GM12878 (cell line): ENCODE results near the gene GNG3. TPM values are rescaled to one million over a fixed set of nuclear protein-coding genes. Genes with fewer than 3 reads are reported as not detected.

Source experiments
- EGR1 ChIP-seq, 2 experiments: IDR thresholded peaks; 1 replicate in 1 of 2; 2 replicates in 1 of 2; pipeline ENCODE4 v1.6.1; 2011 to 2012; ENCODE audit warnings: low read depth in 2 of 2, low read length in 2 of 2, borderline replicate concordance in 1 of 2, mild to moderate bottlenecking in 1 of 2, moderate library complexity in 1 of 2
- NFIC ChIP-seq: IDR thresholded peaks from 2 replicates; pipeline ENCODE4 v1.6.1; 2012; ENCODE audit warnings: low read depth, mild to moderate bottlenecking, inconsistent platforms, low read length, moderate library complexity
- polyA plus RNA-seq, 11 experiments: library from polyadenylated mRNA; depleted of rRNA in 4 of 11; unstranded in 6 of 11; stranded (reverse) in 5 of 11; fragments of >200 nt; fragmentation: Nextera tagmentation in 4 of 11; fragmentation: Illumina TruSeq in 1 of 11; extraction: Ambion mirVana in 4 of 11; extraction: Trizol in 1 of 11; gene quantifications; 1 replicate in 1 of 11; 2 replicates in 10 of 11; pipeline versions ENCODE4 v1.2.1 to v1.2.3, GENCODE V29; 2011 to 2016; ENCODE audit warnings: inconsistent platforms in 2 of 11, missing spikeins in 2 of 11, low read depth in 1 of 11
- small RNA-seq: library from RNA; depleted of rRNA; stranded (forward); fragments of <200 nt; gene quantifications from one replicate; pipeline ENCODE3, GENCODE V24; 2014
- total RNA-seq, 4 experiments: library from RNA; depleted of rRNA in 3 of 4; stranded (reverse); fragments of >200 nt in 3 of 4; fragmentation: Illumina TruSeq in 1 of 4; extraction: Trizol in 1 of 4; gene quantifications; 2 replicates each; pipeline versions ENCODE4 v1.2.1 to v1.2.3, GENCODE V29; 2013 to 2021
- TF ChIP-seq, protein P1 (sequence below): fragments of 450-650 bp; formaldehyde crosslinking; IDR thresholded peaks from 2 replicates; pipeline ENCODE4 v1.4.0; 2020; ENCODE audit warnings: mild to moderate bottlenecking, moderate library complexity
- TF ChIP-seq, protein P2 (sequence below): fragments of 450-650 bp; IDR thresholded peaks from 2 replicates; pipeline ENCODE4 v1.6.1; 2017; ENCODE audit warnings: mild to moderate bottlenecking

The GNG3 gene
- total and polyA plus RNA-seq, 10 of the 15 experiments (the other 5 are each of a cell fraction or from before 2014, with no cell fraction given), result 0.27 to 0.83 (median 0.57) TPM; not detected in 5

GRCh38 chr11:62757846-62758788 is 50.6 kb downstream of the GNG3 start (continued):
- TF ChIP-seq, protein P1, sequence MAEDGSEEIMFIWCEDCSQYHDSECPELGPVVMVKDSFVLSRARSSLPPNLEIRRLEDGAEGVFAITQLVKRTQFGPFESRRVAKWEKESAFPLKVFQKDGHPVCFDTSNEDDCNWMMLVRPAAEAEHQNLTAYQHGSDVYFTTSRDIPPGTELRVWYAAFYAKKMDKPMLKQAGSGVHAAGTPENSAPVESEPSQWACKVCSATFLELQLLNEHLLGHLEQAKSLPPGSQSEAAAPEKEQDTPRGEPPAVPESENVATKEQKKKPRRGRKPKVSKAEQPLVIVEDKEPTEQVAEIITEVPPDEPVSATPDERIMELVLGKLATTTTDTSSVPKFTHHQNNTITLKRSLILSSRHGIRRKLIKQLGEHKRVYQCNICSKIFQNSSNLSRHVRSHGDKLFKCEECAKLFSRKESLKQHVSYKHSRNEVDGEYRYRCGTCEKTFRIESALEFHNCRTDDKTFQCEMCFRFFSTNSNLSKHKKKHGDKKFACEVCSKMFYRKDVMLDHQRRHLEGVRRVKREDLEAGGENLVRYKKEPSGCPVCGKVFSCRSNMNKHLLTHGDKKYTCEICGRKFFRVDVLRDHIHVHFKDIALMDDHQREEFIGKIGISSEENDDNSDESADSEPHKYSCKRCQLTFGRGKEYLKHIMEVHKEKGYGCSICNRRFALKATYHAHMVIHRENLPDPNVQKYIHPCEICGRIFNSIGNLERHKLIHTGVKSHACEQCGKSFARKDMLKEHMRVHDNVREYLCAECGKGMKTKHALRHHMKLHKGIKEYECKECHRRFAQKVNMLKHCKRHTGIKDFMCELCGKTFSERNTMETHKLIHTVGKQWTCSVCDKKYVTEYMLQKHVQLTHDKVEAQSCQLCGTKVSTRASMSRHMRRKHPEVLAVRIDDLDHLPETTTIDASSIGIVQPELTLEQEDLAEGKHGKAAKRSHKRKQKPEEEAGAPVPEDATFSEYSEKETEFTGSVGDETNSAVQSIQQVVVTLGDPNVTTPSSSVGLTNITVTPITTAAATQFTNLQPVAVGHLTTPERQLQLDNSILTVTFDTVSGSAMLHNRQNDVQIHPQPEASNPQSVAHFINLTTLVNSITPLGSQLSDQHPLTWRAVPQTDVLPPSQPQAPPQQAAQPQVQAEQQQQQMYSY (CRISPR knock-in tag), result no peak
- TF ChIP-seq NFIC, result no peak
- TF ChIP-seq EGR1 (IDR thresholded peaks at IDR 0.05; ENCODE audit: borderline replicate concordance in 1 of 2, low read depth in 2 of 2, low read length in 2 of 2), result no peak
- TF ChIP-seq, protein P2, sequence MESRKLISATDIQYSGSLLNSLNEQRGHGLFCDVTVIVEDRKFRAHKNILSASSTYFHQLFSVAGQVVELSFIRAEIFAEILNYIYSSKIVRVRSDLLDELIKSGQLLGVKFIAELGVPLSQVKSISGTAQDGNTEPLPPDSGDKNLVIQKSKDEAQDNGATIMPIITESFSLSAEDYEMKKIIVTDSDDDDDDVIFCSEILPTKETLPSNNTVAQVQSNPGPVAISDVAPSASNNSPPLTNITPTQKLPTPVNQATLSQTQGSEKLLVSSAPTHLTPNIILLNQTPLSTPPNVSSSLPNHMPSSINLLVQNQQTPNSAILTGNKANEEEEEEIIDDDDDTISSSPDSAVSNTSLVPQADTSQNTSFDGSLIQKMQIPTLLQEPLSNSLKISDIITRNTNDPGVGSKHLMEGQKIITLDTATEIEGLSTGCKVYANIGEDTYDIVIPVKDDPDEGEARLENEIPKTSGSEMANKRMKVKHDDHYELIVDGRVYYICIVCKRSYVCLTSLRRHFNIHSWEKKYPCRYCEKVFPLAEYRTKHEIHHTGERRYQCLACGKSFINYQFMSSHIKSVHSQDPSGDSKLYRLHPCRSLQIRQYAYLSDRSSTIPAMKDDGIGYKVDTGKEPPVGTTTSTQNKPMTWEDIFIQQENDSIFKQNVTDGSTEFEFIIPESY, result no peak

Small RNAs within 50 kb of the gene (small RNA-seq; reads per million reads assigned to genes)
- not detected for gene SNORA57

Other genes starting within 250 kb of the GNG3 start
Only the 7 nearest of the 29 such genes appear.
- 16.3 and 18.2 TPM in 2 replicates for gene UQCC3, start 36.0 kb upstream of the GNG3 start, total RNA-seq (2014; rRNA removed)
- 3.6 and 4.6 TPM in 2 replicates for gene UQCC3, start 36.0 kb upstream of the GNG3 start, total RNA-seq (2014; rRNA removed; fragmentation: Illumina TruSeq; extraction: Trizol)
- 9.4 and 10.5 TPM in 2 replicates for gene UQCC3, start 36.0 kb upstream of the GNG3 start, total RNA-seq (2021)
- gene UQCC3, start 36.0 kb upstream of the GNG3 start, polyA plus RNA-seq (2011; rRNA removed), result 2.6 and 5.9 TPM in 2 replicates
- 0.35 and 1.3 TPM in 2 replicates for gene UQCC3, start 36.0 kb upstream of the GNG3 start, polyA plus RNA-seq (2014; fragmentation: Illumina TruSeq; extraction: Trizol)
- 1 to 10 TPM; 2.0 to 4.6 TPM for gene UQCC3, start 36.0 kb upstream of the GNG3 start, polyA plus RNA-seq (2014; fragmentation: Nextera tagmentation; extraction: Ambion mirVana)
- 15.5 and 21.4 TPM in 2 replicates for gene UQCC3, start 36.0 kb upstream of the GNG3 start, polyA plus RNA-seq (2014; rRNA removed)
- 10 to 100 TPM; 18.1 to 20.5 TPM for gene UQCC3, start 36.0 kb upstream of the GNG3 start, polyA plus RNA-seq (2016; fragmentation: Nextera tagmentation; extraction: Ambion mirVana)
- gene LBHD1, start 35.4 kb upstream of the GNG3 start, total RNA-seq (2014; rRNA removed), result 8.1 and 9.4 TPM in 2 replicates
- gene LBHD1, start 35.4 kb upstream of the GNG3 start, total RNA-seq (2014; rRNA removed; fragmentation: Illumina TruSeq; extraction: Trizol), result 7.6 and 8.7 TPM in 2 replicates
- 12.0 and 12.6 TPM in 2 replicates for gene LBHD1, start 35.4 kb upstream of the GNG3 start, total RNA-seq (2021)
- gene LBHD1, start 35.4 kb upstream of the GNG3 start, polyA plus RNA-seq (2011; rRNA removed), result 6.0 and 6.2 TPM in 2 replicates
- 7.2 and 8.7 TPM in 2 replicates for gene LBHD1, start 35.4 kb upstream of the GNG3 start, polyA plus RNA-seq (2014; fragmentation: Illumina TruSeq; extraction: Trizol)
- gene LBHD1, start 35.4 kb upstream of the GNG3 start, polyA plus RNA-seq (2014; fragmentation: Nextera tagmentation; extraction: Ambion mirVana), result 1 to 10 TPM in 1 of 2 experiments, under 1 TPM in 1; 0.79 to 2.4 TPM
- 11.0 and 12.0 TPM in 2 replicates for gene LBHD1, start 35.4 kb upstream of the GNG3 start, polyA plus RNA-seq (2014; rRNA removed)
- gene LBHD1, start 35.4 kb upstream of the GNG3 start, polyA plus RNA-seq (2016; fragmentation: Nextera tagmentation; extraction: Ambion mirVana), result 1 to 10 TPM; 5.8 to 7.6 TPM
- 119 and 120 TPM in 2 replicates for gene UBXN1, start 28.6 kb upstream of the GNG3 start, total RNA-seq (2014; rRNA removed)
- 93.7 and 105 TPM in 2 replicates for gene UBXN1, start 28.6 kb upstream of the GNG3 start, total RNA-seq (2014; rRNA removed; fragmentation: Illumina TruSeq; extraction: Trizol)
- 122 and 127 TPM in 2 replicates for gene UBXN1, start 28.6 kb upstream of the GNG3 start, total RNA-seq (2021)
- gene UBXN1, start 28.6 kb upstream of the GNG3 start, polyA plus RNA-seq (2011; rRNA removed), result 49.2 and 70.8 TPM in 2 replicates
- gene UBXN1, start 28.6 kb upstream of the GNG3 start, polyA plus RNA-seq (2014; fragmentation: Illumina TruSeq; extraction: Trizol), result 52.0 and 117 TPM in 2 replicates
- 10 to 100 TPM in 1 of 2 experiments, 1 to 10 TPM in 1; 7.0 to 20.7 TPM for gene UBXN1, start 28.6 kb upstream of the GNG3 start, polyA plus RNA-seq (2014; fragmentation: Nextera tagmentation; extraction: Ambion mirVana)
- 162 and 173 TPM in 2 replicates for gene UBXN1, start 28.6 kb upstream of the GNG3 start, polyA plus RNA-seq (2014; rRNA removed)
- 100 to 1,000 TPM; 101 to 108 TPM for gene UBXN1, start 28.6 kb upstream of the GNG3 start, polyA plus RNA-seq (2016; fragmentation: Nextera tagmentation; extraction: Ambion mirVana)
- 0.05 and 0.06 TPM in 2 replicates for gene LRRN4CL, start 18.1 kb upstream of the GNG3 start, total RNA-seq (2014; rRNA removed)
- gene LRRN4CL, start 18.1 kb upstream of the GNG3 start, total RNA-seq (2014; rRNA removed; fragmentation: Illumina TruSeq; extraction: Trizol), result not detected in 2 replicates
- gene LRRN4CL, start 18.1 kb upstream of the GNG3 start, total RNA-seq (2021), result not detected in 2 replicates
- gene LRRN4CL, start 18.1 kb upstream of the GNG3 start, polyA plus RNA-seq (2011; rRNA removed), result not detected in 2 replicates
- gene LRRN4CL, start 18.1 kb upstream of the GNG3 start, polyA plus RNA-seq (2014; fragmentation: Illumina TruSeq; extraction: Trizol), result 0.01 TPM in 1 of 2 replicates, not detected in the other
- gene LRRN4CL, start 18.1 kb upstream of the GNG3 start, polyA plus RNA-seq (2014; fragmentation: Nextera tagmentation; extraction: Ambion mirVana), result not detected
- not detected in 2 replicates for gene LRRN4CL, start 18.1 kb upstream of the GNG3 start, polyA plus RNA-seq (2014; rRNA removed)
- not detected for gene LRRN4CL, start 18.1 kb upstream of the GNG3 start, polyA plus RNA-seq (2016; fragmentation: Nextera tagmentation; extraction: Ambion mirVana)
- gene BSCL2, start 252 bp upstream of the GNG3 start, total RNA-seq (2014; rRNA removed), result 21.7 and 24.3 TPM in 2 replicates
- gene BSCL2, start 252 bp upstream of the GNG3 start, total RNA-seq (2014; rRNA removed; fragmentation: Illumina TruSeq; extraction: Trizol), result 20.3 and 21.5 TPM in 2 replicates
- gene BSCL2, start 252 bp upstream of the GNG3 start, total RNA-seq (2021), result 22.9 and 28.9 TPM in 2 replicates
- 7.6 and 16.5 TPM in 2 replicates for gene BSCL2, start 252 bp upstream of the GNG3 start, polyA plus RNA-seq (2011; rRNA removed)
- 10.6 and 17.1 TPM in 2 replicates for gene BSCL2, start 252 bp upstream of the GNG3 start, polyA plus RNA-seq (2014; fragmentation: Illumina TruSeq; extraction: Trizol)
- gene BSCL2, start 252 bp upstream of the GNG3 start, polyA plus RNA-seq (2014; fragmentation: Nextera tagmentation; extraction: Ambion mirVana), result 10 to 100 TPM; 12.3 to 34.4 TPM
- 21.9 and 24.2 TPM in 2 replicates for gene BSCL2, start 252 bp upstream of the GNG3 start, polyA plus RNA-seq (2014; rRNA removed)
- 10 to 100 TPM; 55.7 to 57.9 TPM for gene BSCL2, start 252 bp upstream of the GNG3 start, polyA plus RNA-seq (2016; fragmentation: Nextera tagmentation; extraction: Ambion mirVana)
- gene HNRNPUL2, start 19.8 kb downstream of the GNG3 start, total RNA-seq (2014; rRNA removed), result 6.6 and 8.8 TPM in 2 replicates
- gene HNRNPUL2, start 19.8 kb downstream of the GNG3 start, total RNA-seq (2014; rRNA removed; fragmentation: Illumina TruSeq; extraction: Trizol), result 21.1 and 22.7 TPM in 2 replicates
- 47.9 and 50.5 TPM in 2 replicates for gene HNRNPUL2, start 19.8 kb downstream of the GNG3 start, total RNA-seq (2021)
- 23.7 and 29.8 TPM in 2 replicates for gene HNRNPUL2, start 19.8 kb downstream of the GNG3 start, polyA plus RNA-seq (2011; rRNA removed)
- 72.2 and 73.7 TPM in 2 replicates for gene HNRNPUL2, start 19.8 kb downstream of the GNG3 start, polyA plus RNA-seq (2014; fragmentation: Illumina TruSeq; extraction: Trizol)
- 1 to 10 TPM; 1.6 to 7.4 TPM for gene HNRNPUL2, start 19.8 kb downstream of the GNG3 start, polyA plus RNA-seq (2014; fragmentation: Nextera tagmentation; extraction: Ambion mirVana)
- gene HNRNPUL2, start 19.8 kb downstream of the GNG3 start, polyA plus RNA-seq (2014; rRNA removed), result 39.9 and 43.9 TPM in 2 replicates
- gene HNRNPUL2, start 19.8 kb downstream of the GNG3 start, polyA plus RNA-seq (2016; fragmentation: Nextera tagmentation; extraction: Ambion mirVana), result 1 to 10 TPM; 2.6 to 2.7 TPM
- 51.6 and 55.5 TPM in 2 replicates for gene TTC9C, start 20.8 kb downstream of the GNG3 start, total RNA-seq (2014; rRNA removed)
- gene TTC9C, start 20.8 kb downstream of the GNG3 start, total RNA-seq (2014; rRNA removed; fragmentation: Illumina TruSeq; extraction: Trizol), result 45.3 and 52.5 TPM in 2 replicates
- gene TTC9C, start 20.8 kb downstream of the GNG3 start, total RNA-seq (2021), result 40.4 and 42.0 TPM in 2 replicates
- gene TTC9C, start 20.8 kb downstream of the GNG3 start, polyA plus RNA-seq (2011; rRNA removed), result 62.9 and 71.2 TPM in 2 replicates
- gene TTC9C, start 20.8 kb downstream of the GNG3 start, polyA plus RNA-seq (2014; fragmentation: Illumina TruSeq; extraction: Trizol), result 53.6 and 62.0 TPM in 2 replicates
- 10 to 100 TPM; 60.9 to 72.3 TPM for gene TTC9C, start 20.8 kb downstream of the GNG3 start, polyA plus RNA-seq (2014; fragmentation: Nextera tagmentation; extraction: Ambion mirVana)
- gene TTC9C, start 20.8 kb downstream of the GNG3 start, polyA plus RNA-seq (2014; rRNA removed), result 47.1 and 47.3 TPM in 2 replicates
- gene TTC9C, start 20.8 kb downstream of the GNG3 start, polyA plus RNA-seq (2016; fragmentation: Nextera tagmentation; extraction: Ambion mirVana), result 10 to 100 TPM; 48.7 to 49.2 TPM